GM12878 (cell line): ENCODE measurements around the gene RAP1GDS1. TPM values are rescaled to one million over a fixed set of nuclear protein-coding genes. Genes with fewer than 3 reads are reported as not detected.

Experiments used
- HSF1 ChIP-seq: fragments of 150-350 bp; IDR thresholded peaks from 2 replicates; pipeline ENCODE4 v1.6.1; 2014; ENCODE audit warnings: mild to moderate bottlenecking, low read depth, low read length
- IRF4 ChIP-seq: IDR thresholded peaks from 2 replicates; pipeline ENCODE4 v1.6.1; 2011; ENCODE audit warnings: low read depth, low read length
- MAX ChIP-seq: IDR thresholded peaks from 2 replicates; pipeline ENCODE4 v1.6.1; 2012; ENCODE audit warnings: low read depth, low read length, improper control_type of control experiment
- MEF2B ChIP-seq: fragments of 450-650 bp; IDR thresholded peaks from 2 replicates; pipeline ENCODE4 v1.6.1; 2018; ENCODE audit warnings: mild to moderate bottlenecking, moderate library complexity; ENCODE audit not compliant: partially characterized antibody, poor library complexity, severe bottlenecking
- RAD51 ChIP-seq: fragments of 450-650 bp; IDR thresholded peaks from 2 replicates; pipeline ENCODE4 v1.6.1; 2016; ENCODE audit warnings: moderate library complexity, mild to moderate bottlenecking, inconsistent platforms
- SIX5 ChIP-seq: IDR thresholded peaks from 2 replicates; pipeline ENCODE4 v1.6.1; 2011; ENCODE audit warnings: mild to moderate bottlenecking, low read depth, low read length, moderate library complexity; ENCODE audit not compliant: severe bottlenecking
- STAT1 ChIP-seq: fragments of 450-650 bp; conservative IDR thresholded peaks from 2 replicates; pipeline ENCODE4 v1.6.1; 2014; ENCODE audit warnings: antibody characterized with exemption, mild to moderate bottlenecking
- TAF1 ChIP-seq: IDR thresholded peaks from 2 replicates; pipeline ENCODE4 v1.6.1; 2011; ENCODE audit warnings: mild to moderate bottlenecking, low read depth, low read length, borderline replicate concordance
- YBX1 ChIP-seq: fragments of 450-650 bp; IDR thresholded peaks from 2 replicates; pipeline ENCODE4 v1.6.1; 2016; ENCODE audit warnings: antibody characterized with exemption
- ZBTB4 ChIP-seq: fragments of 450-650 bp; formaldehyde crosslinking; IDR thresholded peaks from 2 replicates; pipeline ENCODE4 v1.4.0; 2022; ENCODE audit warnings: mild to moderate bottlenecking, moderate library complexity
- ZNF384 ChIP-seq: IDR thresholded peaks from 2 replicates; pipeline ENCODE4 v1.6.1; 2012; ENCODE audit warnings: low read depth, mild to moderate bottlenecking, low read length, improper control_type of control experiment, borderline replicate concordance
- ZNF592 ChIP-seq: fragments of 450-650 bp; IDR thresholded peaks from 2 replicates; pipeline ENCODE4 v1.6.1; 2017; ENCODE audit warnings: mild to moderate bottlenecking, moderate library complexity
- polyA plus RNA-seq, 11 experiments: library from polyadenylated mRNA; depleted of rRNA in 4 of 11; unstranded in 6 of 11; stranded (reverse) in 5 of 11; fragments of >200 nt; fragmentation: Nextera tagmentation in 4 of 11; fragmentation: Illumina TruSeq in 1 of 11; extraction: Ambion mirVana in 4 of 11; extraction: Trizol in 1 of 11; gene quantifications; 1 replicate in 1 of 11; 2 replicates in 10 of 11; pipeline versions ENCODE4 v1.2.1 to v1.2.3, GENCODE V29; 2011 to 2016; ENCODE audit warnings: inconsistent platforms in 2 of 11, missing spikeins in 2 of 11, low read depth in 1 of 11
- total RNA-seq, 4 experiments: library from RNA; depleted of rRNA in 3 of 4; stranded (reverse); fragments of >200 nt in 3 of 4; fragmentation: Illumina TruSeq in 1 of 4; extraction: Trizol in 1 of 4; gene quantifications; 2 replicates each; pipeline versions ENCODE4 v1.2.1 to v1.2.3, GENCODE V29; 2013 to 2021
- TF ChIP-seq, protein P1 (sequence below): IDR thresholded peaks from 2 replicates; pipeline ENCODE4 v1.6.1; 2011; ENCODE audit warnings: borderline replicate concordance, low read depth, mild to moderate bottlenecking, moderate library complexity, low read length; ENCODE audit not compliant: insufficient read depth, poor library complexity, severe bottlenecking
- TF ChIP-seq, protein P2 (sequence below): fragments of 450-650 bp; IDR thresholded peaks from 2 replicates; pipeline ENCODE4 v1.6.1; 2016; ENCODE audit warnings: mild to moderate bottlenecking

The RAP1GDS1 gene
- total and polyA plus RNA-seq, 10 of the 15 experiments (the other 5 are each of a cell fraction or from before 2014, with no cell fraction given): 12.0 to 30.5 (median 20.7) TPM

- no peak for TF ChIP-seq HSF1
- TF ChIP-seq, protein P1, sequence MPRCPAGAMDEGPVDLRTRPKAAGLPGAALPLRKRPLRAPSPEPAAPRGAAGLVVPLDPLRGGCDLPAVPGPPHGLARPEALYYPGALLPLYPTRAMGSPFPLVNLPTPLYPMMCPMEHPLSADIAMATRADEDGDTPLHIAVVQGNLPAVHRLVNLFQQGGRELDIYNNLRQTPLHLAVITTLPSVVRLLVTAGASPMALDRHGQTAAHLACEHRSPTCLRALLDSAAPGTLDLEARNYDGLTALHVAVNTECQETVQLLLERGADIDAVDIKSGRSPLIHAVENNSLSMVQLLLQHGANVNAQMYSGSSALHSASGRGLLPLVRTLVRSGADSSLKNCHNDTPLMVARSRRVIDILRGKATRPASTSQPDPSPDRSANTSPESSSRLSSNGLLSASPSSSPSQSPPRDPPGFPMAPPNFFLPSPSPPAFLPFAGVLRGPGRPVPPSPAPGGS: no peak
- TF ChIP-seq ZBTB4 (CRISPR knock-in tag): no peak
- peak; percentile 63 for TF ChIP-seq MEF2B
- TF ChIP-seq, protein P2, sequence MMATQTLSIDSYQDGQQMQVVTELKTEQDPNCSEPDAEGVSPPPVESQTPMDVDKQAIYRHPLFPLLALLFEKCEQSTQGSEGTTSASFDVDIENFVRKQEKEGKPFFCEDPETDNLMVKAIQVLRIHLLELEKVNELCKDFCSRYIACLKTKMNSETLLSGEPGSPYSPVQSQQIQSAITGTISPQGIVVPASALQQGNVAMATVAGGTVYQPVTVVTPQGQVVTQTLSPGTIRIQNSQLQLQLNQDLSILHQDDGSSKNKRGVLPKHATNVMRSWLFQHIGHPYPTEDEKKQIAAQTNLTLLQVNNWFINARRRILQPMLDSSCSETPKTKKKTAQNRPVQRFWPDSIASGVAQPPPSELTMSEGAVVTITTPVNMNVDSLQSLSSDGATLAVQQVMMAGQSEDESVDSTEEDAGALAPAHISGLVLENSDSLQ: no peak
- TF ChIP-seq RAD51: no peak
- TF ChIP-seq IRF4: peak; percentile 89
- TF ChIP-seq MAX: no peak
- TF ChIP-seq STAT1: no peak
- TF ChIP-seq SIX5: no peak
- TF ChIP-seq TAF1: no peak
- no peak for TF ChIP-seq ZNF384
- TF ChIP-seq YBX1: no peak
- no peak for TF ChIP-seq ZNF592
Observed at GRCh38 chr4:98482847-98483806, 221.9 kb downstream of the RAP1GDS1 start (continued).
